ENCODE measurements around the gene KPNA2. TPM values are rescaled to one million over a fixed set of nuclear protein-coding genes. Genes with fewer than 3 reads are reported as not detected.
"Not testable (repeated sequence)": the region's sequence is repeated elsewhere in the genome, so short reads cannot be mapped to it uniquely, and the experiment has no call there.

The KPNA2 gene
- total RNA-seq, 1 donor from 2014 or later = 19.2 TPM

DNA sequence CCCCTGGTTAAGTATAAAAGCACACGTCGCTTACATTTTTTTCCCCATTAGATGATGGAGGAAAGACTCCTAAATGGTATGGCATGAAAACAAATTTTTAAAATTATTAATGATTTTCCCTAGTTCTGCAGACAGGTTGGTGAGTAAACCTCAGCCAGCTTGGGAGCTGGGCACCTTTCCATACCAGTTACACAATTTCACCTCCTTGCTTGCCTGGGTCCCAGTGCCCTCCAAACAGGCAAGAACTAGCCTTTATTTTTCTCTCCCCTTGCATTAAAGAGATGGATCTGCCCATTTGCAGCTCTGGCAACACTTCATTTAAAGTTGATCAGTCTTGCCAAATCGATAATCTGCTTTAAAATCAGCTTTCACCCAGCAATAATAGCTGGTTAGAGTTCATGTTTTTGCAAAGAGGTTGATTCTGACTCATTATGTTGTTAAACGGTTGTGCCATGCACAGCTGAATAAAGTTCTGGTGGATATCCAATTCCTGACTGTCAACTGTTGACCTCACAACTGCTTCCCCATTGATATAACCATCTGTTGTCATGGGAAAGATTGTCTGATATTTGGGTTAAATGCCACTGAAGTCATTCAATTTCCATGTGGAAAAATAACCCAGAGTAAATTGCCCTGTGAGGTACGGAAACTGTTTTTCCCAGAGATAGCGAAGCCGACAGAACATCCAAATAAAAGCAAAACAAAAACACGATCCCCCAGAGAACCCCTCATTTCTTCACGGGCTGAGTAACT lies 40.5 kb upstream of the KPNA2 start:
- Histone ChIP-seq H3K4me3 (peak overlapping the region; percentile 84), H3K4me1 (peaks cover 42% of the 10 kb centered on the region), H3K9me3 (replicated peaks) (no peaks in the 10 kb centered on the region), H3K27ac (replicated peaks) (peak overlapping the region; percentile 97), H3K36me3 (peaks cover 5% of the 10 kb centered on the region), H3K27me3 (ENCODE audit: low read depth) (no peaks in the 10 kb centered on the region)
- no peak for DNase-seq
- TF ChIP-seq, protein P1, sequence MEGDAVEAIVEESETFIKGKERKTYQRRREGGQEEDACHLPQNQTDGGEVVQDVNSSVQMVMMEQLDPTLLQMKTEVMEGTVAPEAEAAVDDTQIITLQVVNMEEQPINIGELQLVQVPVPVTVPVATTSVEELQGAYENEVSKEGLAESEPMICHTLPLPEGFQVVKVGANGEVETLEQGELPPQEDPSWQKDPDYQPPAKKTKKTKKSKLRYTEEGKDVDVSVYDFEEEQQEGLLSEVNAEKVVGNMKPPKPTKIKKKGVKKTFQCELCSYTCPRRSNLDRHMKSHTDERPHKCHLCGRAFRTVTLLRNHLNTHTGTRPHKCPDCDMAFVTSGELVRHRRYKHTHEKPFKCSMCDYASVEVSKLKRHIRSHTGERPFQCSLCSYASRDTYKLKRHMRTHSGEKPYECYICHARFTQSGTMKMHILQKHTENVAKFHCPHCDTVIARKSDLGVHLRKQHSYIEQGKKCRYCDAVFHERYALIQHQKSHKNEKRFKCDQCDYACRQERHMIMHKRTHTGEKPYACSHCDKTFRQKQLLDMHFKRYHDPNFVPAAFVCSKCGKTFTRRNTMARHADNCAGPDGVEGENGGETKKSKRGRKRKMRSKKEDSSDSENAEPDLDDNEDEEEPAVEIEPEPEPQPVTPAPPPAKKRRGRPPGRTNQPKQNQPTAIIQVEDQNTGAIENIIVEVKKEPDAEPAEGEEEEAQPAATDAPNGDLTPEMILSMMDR (IDR thresholded peaks at IDR 0.05; ENCODE audit: borderline replicate concordance) = no peak
- intact Hi-C loops (cut with micrococcal nuclease) = no loop called here

DNA sequence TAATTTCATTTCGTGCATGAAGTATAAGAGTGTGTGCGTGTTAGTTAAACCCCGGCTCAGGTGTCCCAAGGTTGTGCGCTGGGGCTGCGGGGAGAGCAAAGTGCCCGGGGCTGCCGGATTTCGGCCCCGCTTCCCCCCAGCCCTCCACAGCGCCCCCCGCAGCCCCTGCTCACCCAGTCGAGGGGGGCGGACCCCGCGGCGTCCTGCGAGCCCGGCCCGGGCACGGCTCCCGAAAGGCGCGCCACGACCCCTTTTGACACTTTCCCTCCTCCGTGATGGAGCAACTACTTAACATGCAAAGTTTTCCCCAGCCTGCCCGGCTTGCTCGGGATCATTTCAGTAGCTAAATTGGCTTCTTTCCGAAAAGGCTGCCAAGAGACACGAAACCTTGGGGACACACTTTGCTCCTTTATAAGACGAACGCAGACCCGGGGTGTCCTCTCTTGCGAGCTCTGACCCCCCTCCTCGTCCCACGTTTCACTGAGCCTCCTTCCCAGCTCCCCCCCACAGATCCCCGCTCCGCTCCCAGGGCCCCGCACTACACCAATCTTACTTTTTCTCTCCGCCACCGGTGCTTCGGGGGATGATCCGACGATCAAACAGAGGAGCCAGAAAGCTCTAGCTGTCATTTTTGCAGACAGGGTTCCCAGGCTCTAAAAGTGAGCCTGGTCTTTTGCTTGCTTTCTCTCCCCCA lies 39.8 kb upstream of the KPNA2 start:
- peaks cover 42% of the 10 kb centered on the region for H3K4me1 ChIP-seq
- no peaks in the 10 kb centered on the region for H3K9me3 ChIP-seq (replicated peaks)
- DNase-seq = peak; percentile 38
- TF ChIP-seq, protein P1 (IDR thresholded peaks at IDR 0.05; ENCODE audit: borderline replicate concordance) = no peak
- H3K27ac ChIP-seq (replicated peaks) = peak overlapping the region; percentile 97
- H3K4me3 ChIP-seq = peak overlapping the region; percentile 84
- no peaks in the 10 kb centered on the region for H3K27me3 ChIP-seq (ENCODE audit: low read depth)
- intact Hi-C loops (cut with micrococcal nuclease) = no loop called here
- peaks cover 5% of the 10 kb centered on the region for H3K36me3 ChIP-seq

DNA sequence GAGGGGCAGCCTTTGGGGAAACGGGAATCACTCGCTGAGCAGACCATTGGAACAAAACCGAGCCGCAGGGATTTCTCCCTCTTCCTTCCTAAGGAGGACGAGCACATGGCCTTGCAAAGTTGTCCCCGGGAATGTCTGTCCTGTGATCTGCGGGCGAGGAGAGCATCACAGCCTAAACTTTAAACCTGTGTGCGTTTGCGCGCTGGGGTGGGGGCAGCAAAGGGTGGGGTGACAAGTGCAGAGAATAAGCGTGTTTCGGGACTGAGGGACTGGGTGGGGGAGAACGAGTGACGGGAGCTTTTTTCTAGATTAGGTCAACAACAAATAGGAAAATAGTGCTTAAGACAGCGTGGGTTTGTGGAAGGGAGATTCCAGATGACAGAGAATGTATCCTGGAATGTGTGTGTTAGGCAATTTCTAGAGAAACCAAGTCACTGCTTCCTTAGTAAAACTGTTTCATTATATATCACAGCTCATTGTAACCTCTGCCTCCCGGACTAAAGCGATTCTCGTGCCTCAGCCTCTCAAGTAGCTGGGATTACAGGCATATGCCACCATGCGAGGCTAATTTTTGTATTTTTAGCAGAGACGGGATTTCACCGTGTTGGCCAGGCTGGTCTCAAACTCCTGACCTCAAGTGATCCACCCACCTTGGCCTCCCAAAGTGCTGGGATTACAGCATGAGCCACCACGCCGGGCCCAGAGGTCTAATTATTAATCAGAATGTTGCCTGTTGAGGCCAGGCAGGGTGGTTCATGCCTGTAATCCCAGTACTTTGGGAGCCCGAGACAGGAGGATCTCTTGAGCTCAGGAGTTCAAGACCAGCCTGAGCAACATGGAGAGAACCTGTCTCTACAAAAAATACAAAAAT lies 39.0 kb upstream of the KPNA2 start, which contains the start of gene C17orf58:
TSS of gene C17orf58 (minus strand) at position 169 of the 871 bp plus-strand sequence. CDS start 271 bp downstream, outside the sequence.
- Histone ChIP-seq H3K27ac (replicated peaks) (peak within 1 kb of the TSS; percentile 97), H3K4me1 (peaks cover 42% of the 10 kb centered on the region), H3K4me3 (peak within 1 kb of the TSS; percentile 84)
- intact Hi-C loops (cut with micrococcal nuclease); DNase-seq; H3K9me3 ChIP-seq (replicated peaks); H3K27me3 ChIP-seq (ENCODE audit: low read depth); H3K36me3 ChIP-seq: not testable (repeated sequence)

DNA sequence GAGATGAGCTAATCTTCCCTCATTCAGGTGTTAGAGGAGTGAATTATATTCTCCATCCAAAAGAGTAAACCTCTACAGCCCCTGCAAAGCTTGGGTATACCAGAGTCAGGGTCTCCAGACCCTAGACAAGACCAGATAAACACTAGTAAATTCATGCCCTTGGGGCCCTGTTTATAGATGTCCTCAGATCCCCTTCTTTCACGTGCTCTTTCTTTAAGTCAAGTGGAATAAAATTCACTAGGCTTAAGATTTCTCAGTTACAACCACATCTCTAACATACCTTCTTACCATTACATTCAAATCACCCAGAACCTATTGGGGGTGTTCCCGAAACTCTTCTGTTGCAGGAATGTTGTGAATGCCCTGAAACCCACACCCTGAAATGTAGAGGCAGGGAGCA lies 37.1 kb upstream of the KPNA2 start:
- H3K9me3 ChIP-seq (replicated peaks) = no peaks in the 10 kb centered on the region
- intact Hi-C loops (cut with micrococcal nuclease) = no loop called here

DNA sequence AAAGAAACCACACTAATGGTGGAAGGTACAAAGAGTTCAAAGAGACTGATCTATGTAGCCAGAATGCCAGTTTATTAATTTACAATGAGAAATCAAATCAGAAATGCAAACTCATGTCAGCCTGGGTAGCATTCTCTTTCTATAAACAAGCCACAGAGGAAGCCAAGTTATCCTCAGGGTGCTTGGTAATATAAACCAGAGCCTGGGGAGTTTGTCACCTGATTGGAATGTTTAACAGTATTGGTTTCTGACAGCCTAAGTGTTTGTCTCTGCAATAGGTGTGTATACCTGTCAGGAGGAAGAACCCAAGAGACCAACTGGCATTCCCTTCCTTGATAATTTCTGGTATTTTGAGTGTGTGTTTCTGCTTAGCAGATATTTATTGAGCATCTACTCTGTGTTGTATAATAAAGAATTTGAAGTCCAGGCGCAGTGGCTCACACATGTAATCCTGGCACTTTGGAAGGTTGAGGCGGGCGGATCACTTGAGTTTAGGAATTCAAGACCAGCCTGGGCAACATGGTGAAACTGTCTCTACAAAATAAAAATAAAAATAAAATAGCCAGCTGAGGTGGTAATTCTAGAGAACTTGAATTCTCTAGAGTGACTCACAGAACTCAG lies 36.1 kb upstream of the KPNA2 start:
- H3K36me3 ChIP-seq = no peaks in the 10 kb centered on the region
- H3K9me3 ChIP-seq (replicated peaks) = no peaks in the 10 kb centered on the region
- no peak overlapping the region for H3K27ac ChIP-seq (replicated peaks)
- TF ChIP-seq, protein P1 (IDR thresholded peaks at IDR 0.05; ENCODE audit: borderline replicate concordance) = no peak
- intact Hi-C loops (cut with micrococcal nuclease) = no loop called here
- peaks cover 22% of the 10 kb centered on the region for H3K4me1 ChIP-seq
- H3K27me3 ChIP-seq (ENCODE audit: low read depth) = no peaks in the 10 kb centered on the region
- no peak overlapping the region for H3K4me3 ChIP-seq
- DNase-seq = no peak

More for the DNA sequence above, 37.1 kb upstream of the KPNA2 start:
- no peaks in the 10 kb centered on the region for H3K27me3 ChIP-seq (ENCODE audit: low read depth)
- peaks cover 28% of the 10 kb centered on the region for H3K4me1 ChIP-seq
- no peaks in the 10 kb centered on the region for H3K36me3 ChIP-seq
- no peak overlapping the region for H3K4me3 ChIP-seq
- DNase-seq = no peak
- TF ChIP-seq, protein P1 (IDR thresholded peaks at IDR 0.05; ENCODE audit: borderline replicate concordance) = no peak
- no peak overlapping the region for H3K27ac ChIP-seq (replicated peaks)
